ENCODE data around the gene PXDC1.
"Not testable (repeated sequence)": the region's sequence is repeated elsewhere in the genome, so short reads cannot be mapped to it uniquely, and the experiment has no call there.

Gene PXDC1

DNA sequence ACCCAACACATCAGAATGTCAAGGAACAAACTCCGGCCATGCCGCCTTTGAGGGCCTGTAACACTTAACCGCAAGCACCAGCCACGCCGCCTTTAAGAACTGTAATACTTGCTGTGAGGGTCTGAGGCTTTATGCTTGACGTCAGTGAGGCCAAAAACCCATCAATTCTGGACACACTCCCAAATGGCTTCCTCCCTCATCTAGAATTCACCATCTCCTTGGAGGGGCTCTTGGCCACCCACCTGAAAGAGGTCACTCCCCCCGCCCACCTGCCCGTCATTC is 10.4 kb upstream of the PXDC1 start:
- no peak for DNase-seq

DNA sequence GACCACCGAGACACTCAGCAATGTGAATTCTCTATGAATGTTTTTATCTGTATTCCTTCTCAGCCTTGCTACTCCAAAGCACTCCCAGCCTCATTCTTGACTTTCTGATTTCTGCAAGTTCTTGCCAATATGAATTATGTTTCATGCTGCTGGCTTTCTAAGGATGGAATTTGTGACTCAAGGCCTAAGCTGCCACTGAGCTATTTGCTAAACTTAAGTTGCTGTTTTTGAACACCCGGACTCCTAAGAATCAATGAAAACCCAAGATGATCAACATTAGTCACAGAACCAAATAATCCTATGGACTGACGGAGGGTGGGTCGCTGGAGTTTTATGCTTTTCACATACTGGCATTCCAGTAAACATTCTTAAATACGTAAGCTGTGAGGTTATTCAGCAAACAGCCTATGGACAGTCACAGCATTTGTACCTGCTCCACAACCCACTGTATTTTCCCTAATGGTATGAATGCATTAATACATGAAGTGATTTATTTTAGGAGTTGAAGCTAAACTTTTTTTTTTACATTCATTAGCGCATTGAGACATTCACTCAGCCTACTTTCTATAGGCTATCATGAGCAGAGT is 8.2 kb upstream of the PXDC1 start:
- no peak for DNase-seq

DNA sequence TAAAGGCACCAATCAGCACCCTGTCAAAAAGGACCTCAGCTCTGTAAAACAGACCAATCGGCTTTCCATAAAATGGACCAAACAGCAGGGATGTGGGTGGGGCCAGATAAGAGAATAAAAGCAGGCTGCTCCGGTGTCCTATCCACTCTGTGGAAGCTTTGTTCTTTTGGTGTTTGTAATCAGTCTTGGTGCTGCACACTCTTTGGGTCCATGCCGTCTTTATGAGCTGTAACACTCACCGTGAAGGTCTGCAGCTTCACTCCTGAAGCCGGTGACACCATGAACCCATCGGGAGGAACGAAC is 7.3 kb upstream of the PXDC1 start:
- no peak for DNase-seq

DNA sequence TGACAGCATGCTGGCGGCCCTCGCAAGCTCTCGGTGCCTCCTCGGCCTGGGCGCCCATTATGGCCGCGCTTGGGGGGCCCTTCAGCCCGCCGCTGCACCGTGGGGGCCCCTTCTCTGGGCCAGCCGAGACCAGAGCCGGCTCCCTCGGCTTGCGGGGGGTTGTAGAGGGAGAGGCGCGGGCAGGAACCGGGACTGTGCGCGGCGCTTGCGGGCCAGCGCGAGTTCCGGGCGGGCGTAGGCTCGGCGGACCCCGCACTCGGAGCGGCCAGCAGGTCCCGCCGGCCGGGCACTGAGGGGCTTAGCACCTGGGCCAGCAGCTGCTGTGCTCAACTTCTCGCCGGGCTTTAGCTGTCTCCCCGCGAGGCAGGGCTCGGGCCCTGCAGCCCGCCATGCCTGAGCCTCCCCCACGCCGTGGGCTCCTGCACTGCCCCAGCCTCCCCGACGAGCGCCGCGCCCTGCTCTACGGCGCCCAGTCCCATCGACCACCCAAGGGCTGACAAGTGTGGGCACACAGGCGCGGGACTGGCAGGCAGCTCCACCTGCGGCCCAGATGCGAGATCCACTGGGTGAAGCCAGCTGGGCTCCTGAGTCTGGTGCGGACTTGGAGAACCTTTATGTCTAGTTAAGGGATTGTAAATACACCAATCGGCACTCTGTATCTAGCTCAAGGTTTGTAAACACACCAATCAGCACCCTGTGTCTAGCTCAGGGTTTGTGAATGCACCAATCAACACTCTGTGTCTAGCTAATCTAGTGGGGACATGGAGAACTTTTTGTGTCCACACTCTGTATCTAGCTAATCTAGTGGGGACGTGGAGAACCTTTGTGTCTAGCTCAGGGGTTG is 6.7 kb upstream of the PXDC1 start:
- not testable (repeated sequence) for DNase-seq

DNA sequence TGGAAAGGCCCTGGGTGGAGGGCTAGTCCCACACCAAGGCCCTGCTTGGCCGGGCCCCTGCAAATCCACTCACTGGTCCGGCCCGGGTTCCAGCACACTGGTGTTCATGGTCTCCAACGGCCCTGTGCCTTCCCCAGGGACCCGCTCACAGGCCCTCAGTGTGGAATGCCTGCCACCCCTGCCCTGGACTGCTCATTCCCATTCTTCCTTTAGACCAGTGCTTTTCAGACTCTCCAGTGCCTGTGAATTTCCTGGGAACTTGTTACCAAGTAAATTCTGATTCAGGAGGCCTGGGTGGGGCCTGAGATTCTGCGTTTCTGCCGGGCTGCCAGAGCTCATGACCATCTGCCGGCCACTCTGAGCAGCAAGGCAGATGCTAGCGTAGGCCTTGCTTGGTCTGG is 5.7 kb upstream of the PXDC1 start:
- DNase-seq, result no peak

DNA sequence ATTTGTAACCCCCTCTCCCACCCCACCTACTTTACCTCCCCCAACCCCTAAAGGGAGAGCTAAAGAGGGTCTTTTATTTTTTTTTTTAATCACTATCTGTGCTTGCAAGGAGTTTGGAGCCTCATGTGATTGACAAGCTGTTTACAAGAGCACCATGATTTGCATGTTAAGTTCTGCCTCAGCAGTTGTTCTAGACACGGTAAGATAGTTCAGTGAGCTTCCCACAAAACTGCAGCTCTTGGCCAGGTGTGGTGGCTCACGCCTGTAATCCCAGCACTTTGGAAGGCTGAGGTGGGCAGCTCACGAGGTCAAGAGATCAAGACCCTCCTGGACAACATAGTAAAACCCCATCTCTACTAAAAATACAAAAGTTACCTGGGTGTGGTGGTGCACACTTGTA is 5.0 kb upstream of the PXDC1 start:
- DNase-seq, result no peak

DNA sequence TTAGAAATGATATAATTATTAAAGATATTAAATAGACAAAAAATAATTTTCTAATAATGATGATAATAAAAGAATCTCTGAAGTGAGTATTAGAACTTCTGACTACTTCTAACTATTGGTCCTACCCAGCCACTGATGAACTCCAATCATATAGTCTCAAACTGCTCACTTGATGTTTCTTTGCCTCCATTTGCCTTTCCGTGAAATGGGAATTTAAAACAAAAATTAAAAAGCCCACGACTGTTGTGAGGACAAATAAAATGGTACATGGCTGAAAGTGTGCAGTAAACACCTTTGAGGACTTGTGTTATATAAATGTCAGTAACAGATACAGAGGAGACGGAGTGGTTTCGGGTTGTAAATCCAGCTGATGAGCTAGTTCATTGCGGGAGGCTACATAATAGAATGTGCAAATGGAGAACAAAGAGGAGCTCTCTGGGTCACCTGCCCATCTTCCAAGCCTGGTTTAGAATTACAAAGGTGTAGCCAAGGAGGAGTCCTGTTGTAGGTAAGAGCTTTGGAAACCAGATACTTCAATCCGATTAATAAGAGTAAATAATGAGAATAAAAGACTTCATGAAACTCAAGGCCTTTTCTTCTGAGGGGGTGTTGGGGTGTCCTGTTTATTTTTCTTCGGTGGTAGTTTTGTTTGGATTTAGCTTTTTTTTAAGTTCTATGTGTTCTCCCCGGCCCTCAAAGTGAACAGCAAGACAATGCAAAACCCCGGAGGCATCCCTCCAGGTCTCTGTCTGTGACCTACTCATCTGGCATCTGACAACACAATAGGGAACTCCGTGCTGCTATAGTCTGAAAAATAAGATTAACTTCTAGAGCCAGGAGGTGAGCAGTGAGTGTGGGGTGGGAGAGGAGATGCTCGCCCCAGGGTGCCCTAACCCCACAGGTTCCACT is 4.4 kb upstream of the PXDC1 start:
- DNase-seq, result no peak

DNA sequence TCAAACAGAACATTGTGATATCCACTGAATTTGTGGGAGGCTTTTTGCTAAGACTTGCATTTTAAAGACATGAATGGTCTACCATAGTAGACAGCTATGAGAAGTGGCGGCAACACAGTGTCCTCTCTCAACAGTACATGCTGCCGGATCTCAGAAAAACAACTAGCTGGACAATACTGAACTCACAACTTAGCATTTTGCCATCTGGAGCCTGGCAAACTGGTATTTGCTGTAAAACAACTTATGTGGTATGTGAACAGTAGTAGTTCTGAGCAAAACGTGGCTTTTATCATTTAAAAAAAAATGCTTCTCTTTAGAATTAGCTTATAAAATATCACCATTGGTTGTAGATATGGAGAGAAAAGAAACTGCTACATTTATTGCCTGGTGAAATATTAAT is 3.3 kb upstream of the PXDC1 start:
- DNase-seq, result no peak

DNA sequence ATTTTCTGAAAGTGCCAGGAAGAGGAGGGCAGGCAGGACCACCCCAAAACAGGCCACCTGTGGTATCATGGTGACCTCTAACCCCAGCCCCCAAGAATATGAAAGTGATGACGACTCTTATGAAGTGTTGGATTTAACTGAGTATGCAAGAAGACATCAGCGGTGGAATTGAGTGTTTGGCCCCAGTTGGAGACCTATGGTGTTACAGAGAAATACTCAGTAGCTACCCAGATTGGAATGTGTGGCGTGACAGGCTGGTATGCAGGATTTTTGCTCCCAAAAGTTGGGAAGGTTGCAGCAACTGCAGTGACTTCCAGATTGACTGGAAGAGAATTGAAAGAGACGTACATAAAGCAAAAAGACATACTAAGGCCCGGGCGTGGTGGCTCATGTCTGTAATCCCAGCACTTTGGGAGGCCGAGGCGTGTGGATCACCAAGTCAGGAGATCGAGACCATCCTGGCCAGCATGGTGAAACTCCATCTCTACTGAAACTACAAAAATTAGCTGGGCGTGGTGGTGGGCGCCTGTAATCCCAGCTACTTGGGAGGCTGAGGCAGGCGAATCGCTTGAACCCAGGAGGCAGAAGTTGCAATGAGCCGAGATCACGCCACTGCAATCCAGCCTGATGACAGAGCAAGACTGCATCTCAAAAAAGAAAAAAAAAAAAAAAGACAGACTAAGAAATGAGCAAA is 2.7 kb upstream of the PXDC1 start:
- not testable (repeated sequence) for DNase-seq

DNA sequence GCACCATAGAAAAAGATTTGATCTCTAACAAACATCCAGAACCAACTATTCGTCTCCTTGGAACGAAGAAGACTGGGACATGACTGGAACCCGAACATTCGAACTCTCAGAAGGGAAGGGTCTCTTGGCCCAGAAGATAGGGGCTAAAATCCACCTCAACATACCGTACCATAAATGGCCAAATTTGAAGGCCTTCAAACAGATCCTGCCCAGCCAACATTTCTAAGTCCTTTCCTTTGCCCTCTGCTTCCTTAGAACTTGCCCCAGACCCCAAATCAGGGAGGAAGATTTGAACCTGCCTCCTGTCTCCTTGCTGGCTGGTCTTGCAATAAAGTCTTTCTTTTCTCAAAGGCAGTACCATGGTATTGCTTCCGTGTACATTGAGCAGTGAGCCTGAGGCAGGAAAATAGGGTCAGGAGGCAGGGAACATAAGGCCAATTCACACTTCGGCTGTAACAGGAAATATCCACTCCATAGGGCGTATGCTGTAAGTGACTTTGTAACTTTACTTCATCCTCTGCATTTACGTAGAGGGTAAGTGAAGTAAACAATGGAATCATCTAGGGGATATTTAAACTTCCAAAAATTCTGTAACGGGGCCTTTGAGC is 1.8 kb upstream of the PXDC1 start:
- DNase-seq, result no peak

DNA sequence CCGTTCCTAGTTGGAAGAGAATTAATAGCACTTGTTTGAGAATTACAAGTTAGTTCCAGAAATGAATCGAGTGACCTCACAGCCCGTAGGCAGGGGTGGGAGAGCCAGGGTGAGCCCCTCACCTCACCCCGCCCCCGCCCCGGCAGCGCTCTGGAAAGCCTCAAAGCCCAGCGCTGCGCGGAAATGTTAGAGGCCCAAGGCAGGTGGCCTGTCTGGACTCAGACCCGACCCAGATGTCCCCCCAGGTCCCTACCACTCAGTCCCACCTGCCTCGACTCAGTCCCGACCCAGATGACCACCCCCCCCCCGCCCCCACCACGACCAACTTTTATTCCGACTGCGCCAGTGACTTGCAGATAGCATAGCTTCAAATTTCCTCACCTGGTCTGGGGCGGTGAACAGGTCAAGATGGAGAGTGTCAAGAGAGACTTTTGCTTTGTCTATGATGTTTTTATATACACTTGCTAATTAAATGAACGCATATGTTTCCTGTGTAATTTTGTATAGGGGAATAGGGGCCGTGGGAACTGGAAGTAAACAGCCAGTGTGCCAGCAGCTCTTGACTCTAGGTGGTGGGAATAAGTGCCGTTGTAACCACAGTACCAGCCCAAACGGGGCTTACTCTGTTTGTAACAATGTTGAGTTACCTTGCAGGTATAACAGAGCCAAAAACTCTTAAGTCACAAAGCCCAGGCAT is 1.2 kb upstream of the PXDC1 start:
- DNase-seq, result no peak

DNA sequence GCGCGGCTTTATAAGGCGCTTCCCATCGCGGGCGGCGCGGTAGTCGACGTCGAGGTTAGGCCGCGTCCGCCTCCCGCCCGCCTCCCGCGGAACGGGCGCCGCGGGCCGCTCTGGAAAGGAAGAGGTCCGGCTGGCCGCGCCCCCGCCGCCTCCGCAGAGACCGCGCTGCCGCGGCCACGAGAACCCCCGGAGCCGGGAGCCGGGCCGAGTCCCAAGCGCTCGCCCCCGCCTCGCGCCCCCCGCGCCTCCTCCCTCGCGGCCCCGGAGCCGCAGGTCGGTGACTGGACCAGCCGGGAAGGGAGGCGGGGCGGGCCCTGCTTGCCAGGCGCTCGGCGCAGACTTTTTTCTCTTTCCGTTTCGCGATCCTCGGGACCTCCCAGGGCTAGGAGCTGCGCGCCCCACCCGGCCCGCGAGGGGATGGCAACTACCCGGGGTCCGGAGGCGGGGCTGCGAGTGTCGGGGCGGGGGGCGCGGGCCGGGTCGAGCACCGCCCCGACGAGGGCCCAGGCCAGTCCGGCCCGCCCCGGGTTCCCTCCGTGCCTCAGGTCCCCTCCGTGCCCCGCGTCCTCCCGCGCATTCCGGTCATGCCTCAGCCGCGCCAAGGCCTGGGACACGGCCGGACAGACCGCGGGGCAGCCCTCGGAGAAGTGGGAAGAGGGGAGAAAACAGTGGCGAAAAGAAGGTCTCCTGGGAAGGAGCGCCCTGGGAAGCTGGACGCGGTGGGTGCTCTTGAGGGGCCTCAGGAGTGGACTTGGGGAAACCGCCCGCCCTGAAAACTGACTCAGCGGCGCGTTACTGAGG is 417 bp upstream of the PXDC1 start:
- DNase-seq, result no peak

DNA sequence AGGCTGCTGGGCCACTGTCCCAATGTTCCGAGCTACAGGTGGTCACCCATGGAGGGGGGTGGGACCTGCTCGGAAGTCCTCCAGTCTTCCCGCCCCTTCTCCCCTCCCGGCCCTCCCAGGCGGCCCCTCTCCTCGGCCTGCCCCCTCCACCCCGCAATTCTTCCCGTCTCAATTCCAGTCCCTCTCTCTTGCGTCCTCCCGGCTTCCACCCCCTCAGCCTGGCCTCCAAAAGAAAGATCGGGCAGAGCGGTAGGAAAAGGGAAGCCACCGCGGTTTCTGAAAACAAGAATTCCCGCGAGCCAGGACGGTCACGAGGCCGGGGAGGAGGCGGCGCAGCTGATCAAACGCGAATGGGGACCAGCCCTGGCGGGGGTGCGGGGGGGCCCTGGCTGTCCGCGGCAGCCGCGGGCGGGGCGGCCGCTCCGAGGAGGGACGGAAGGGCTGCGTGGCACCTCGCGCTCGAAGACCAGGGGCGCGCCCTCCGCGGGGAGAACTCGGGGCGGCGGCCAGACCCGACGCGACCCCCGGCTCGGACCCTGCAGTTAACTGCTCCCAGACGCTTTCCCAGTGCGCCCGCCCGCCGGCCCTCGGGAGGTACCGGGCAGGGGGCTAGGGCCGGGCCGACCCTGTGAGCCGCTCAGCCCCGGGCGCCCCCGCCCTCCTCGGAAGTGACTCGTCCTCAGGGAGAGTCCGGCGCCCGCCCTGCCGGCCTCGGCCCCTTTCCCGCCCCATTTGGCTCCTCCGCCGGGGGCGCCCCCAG is 1.0 kb downstream of the PXDC1 start:
- no peak for DNase-seq

DNA sequence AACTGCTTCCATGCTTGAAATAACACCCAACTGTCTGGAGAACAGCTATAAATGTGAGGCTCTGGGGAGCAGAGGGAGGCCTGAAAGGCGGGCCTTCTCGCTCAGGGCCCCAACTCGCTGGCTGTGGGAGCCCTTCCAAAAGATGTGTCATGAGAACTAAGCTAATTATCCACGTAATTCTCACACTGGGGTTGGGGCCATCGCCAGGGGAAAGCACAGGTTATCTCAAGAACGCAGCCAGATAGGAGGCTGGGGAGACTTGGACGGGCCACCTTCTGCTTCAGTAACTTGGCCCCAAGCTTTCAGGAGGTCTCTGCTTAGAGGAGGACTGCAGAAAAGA is 1.6 kb downstream of the PXDC1 start:
- no peak for DNase-seq

DNA sequence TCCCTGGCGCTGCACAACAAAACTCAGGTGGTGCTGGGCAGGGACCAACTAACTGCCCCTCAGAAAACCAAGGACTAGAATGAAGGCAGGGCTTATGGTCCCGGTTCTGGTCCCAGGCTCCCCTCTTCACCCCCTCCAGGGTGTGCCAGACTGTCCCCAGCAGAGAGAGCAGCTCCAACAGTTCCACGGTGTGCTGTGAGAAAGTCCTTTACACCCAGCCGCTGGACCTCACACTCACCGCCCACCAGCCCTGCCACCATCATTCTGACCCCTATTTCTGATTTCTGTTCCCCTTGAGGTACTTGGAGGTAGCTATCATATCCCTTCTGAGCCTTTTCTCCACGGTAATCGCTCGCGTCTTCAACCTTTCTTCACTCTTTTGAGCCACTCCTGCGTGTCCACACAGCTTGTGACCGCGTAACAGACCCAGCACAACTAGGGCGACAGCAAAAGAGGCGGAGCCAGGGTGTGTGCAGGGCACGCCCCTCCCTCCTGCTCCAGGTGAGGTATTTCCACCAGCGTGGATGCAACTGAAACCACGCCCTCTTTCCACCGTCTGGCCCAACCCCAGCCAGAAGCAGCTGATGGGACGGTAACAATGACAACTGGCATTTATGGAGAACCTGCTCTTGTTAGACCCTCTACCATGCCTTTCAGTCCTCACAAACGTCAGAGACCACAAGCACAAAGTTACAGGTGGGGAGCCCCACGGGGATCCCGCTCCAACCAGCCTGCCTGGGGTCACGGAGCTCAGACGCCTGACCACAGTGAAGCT is 2.3 kb downstream of the PXDC1 start:
- DNase-seq, result no peak

DNA sequence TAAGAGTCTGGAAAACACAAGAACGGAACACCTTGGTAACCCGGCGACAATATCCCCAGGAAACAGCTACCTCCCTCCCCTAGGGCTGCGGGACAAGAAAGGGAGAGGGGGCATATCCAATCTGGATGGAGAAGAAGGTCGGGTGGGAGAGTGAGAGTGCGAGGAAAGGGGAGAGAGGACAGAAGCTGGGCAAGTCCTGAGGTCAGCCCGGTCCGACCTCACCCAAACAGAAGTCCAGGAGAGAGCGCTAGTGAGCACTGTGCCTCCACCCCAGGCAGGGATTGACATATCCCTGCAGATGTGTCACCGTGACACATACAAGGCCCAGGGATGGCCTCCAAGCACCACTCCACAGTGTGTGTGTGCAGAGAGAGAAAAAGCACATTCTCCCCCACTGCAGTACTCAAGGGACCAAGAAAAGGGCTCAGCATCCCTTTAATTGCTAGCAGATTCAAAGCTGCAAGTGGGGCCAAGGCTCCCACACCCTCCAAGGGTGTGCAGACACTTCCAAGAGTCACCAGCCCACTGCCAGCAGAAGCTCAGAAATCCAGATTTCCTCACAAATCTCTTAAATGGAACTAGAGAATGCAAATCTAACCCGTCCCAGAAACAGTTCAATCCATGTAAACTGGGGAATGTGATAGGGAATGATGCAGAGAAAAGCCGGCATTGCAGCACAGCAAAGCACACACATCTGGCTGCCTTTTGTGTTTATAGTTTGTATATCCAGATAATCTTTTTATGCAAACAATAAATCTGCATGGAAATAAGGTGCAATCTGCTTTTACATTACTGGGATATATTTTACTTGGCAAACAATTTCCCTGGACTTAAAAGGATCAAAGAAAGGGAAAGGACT is 3.1 kb downstream of the PXDC1 start:
- no peak for DNase-seq

DNA sequence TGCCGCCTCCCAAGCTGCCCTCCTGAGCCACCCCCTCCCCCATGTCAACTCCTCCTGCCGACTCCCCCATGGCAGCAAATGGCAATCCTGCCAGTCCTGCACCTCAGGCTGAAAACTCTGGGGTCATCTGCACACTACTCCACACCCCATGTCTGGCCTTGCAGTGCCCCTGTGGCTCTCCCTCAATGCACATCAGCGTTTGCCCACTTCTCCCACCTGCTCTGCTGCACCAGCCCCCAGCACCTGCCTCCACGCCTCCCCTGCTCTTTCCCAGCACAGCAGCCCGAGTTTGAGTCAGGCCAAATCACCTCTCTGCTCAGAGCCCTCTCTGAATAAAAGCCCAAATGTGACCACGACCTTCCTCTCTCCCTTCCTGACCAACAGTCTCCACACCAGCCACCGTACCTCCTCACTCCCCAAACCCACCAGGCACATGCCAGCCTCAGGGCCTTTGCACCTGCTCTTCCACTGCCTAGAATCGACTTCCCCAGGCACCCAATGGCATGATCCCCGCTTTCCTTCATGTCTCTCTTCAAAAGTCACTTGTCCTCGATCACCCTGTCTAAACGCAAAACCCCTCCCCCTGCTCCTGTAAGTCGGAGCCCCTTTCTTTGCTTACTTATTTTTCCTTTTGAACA is 4.3 kb downstream of the PXDC1 start:
- no peak for DNase-seq

DNA sequence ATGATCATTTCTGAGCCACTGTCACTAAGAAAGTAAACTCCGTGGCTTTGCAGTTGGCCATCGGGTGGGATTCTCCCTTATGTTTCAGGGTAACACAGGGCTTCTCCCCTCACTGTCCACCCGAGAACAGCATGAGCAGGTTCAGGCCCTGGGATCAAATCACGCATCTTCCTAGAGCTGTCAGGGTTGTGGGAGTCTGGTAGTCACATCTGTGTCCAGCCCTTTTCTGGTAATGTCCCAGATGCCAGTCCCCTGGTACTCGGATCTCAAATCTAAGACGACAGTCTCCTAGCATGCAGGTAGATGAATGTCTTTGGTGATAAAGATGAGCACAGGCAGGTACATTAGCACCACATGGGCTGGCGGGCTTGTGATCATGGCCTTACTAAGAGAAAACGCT is 4.8 kb downstream of the PXDC1 start:
- no peak for DNase-seq

Data from NCI-H1092 (cell line).